Measurements from ENCODE around the gene RNU1-3. TPM values are rescaled to one million over a fixed set of nuclear protein-coding genes. Genes with fewer than 3 reads are reported as not detected.
A peak's percentile ranks its signal among the peaks of the same experiment; 100 is the strongest.

Gene RNU1-3
- total and polyA plus RNA-seq, 9 of the 15 experiments (the other 6 are each of a cell fraction or from before 2014, with no cell fraction given): under 0.01 to 32,823 (median 2,538) TPM; not detected in 4

GRCh38 chr1:16631248-16632043 lies 35.3 kb downstream of the RNU1-3 start (continued):
- TF ChIP-seq REST (IDR thresholded peaks at IDR 0.05; ENCODE audit: borderline replicate concordance) (no peak), REST (CRISPR knock-in tag; IDR thresholded peaks at IDR 0.05; ENCODE audit: low read depth) (no peak), TCF7L2 (IDR thresholded peaks at IDR 0.05; ENCODE audit: low read depth, low read length) (no peak), NONO (IDR thresholded peaks at IDR 0.05; ENCODE audit: low read depth in 2 of 2, low read length in 1 of 2) (no peak), ZBTB8A (IDR thresholded peaks at IDR 0.05; ENCODE audit: partially characterized antibody) (no peak), ATF1 (CRISPR knock-in tag; IDR thresholded peaks at IDR 0.05) (0 out of 2 replicates have a peak, but pooled peaks have one; percentile 9), ATF1 (tag; IDR thresholded peaks at IDR 0.05) (no peak), ZNF408 (CRISPR knock-in tag; IDR thresholded peaks at IDR 0.05; ENCODE audit: low read depth) (0 out of 2 replicates have a peak, but pooled peaks have one; percentile 39), ZNF395 (CRISPR knock-in tag; IDR thresholded peaks at IDR 0.05) (no peak), KAT2B (IDR thresholded peaks at IDR 0.05; ENCODE audit: low read depth, low read length) (no peak), HLTF (IDR thresholded peaks at IDR 0.05) (no peak), E2F6 (IDR thresholded peaks at IDR 0.05; ENCODE audit: borderline replicate concordance in 1 of 2, extremely low read depth in 1 of 2, insufficient read depth in 1 of 2, insufficient read length in 1 of 2, low read depth in 1 of 2, low read length in 1 of 2, poor library complexity in 1 of 2, severe bottlenecking in 1 of 2) (peak in 1 of 2 experiments; percentile 42), ZNF143 (CRISPR knock-in tag; IDR thresholded peaks at IDR 0.05) (0 out of 2 replicates have a peak, but pooled peaks have one; percentile 20), ATF4 (CRISPR knock-in tag; IDR thresholded peaks at IDR 0.05) (0 out of 2 replicates have a peak, but pooled peaks have one; percentile 35), TARDBP (IDR thresholded peaks at IDR 0.05) (no peak)
